Naive thymus-derived CD8-positive, alpha-beta T cell (primary cell): ENCODE measurements around the gene SAMHD1. TPM values are rescaled to one million over a fixed set of nuclear protein-coding genes. Genes with fewer than 3 reads are reported as not detected.
A peak's percentile ranks its signal among the peaks of the same experiment; 100 is the strongest.
"Not testable (repeated sequence)": the region's sequence is repeated elsewhere in the genome, so short reads cannot be mapped to it uniquely, and the experiment has no call there.

ENCODE experiments used
- ATAC-seq, 2 donors: fragments of 150-1000 bp; cut with Tn5 transposase in 1 of 2; sonication (Bioruptor Pico), chemical (Tn5 transposase) in 1 of 2; 1 replicate in 1 of 2; 2 replicates in 1 of 2; pipeline ENCODE4 v1.10.0; 2021; ENCODE audit warnings: mild to moderate bottlenecking in 2 of 2, moderate library complexity in 2 of 2
- POLR2A ChIA-PET: fragments of 350-600 bp; sonication (Branson Sonifier 250); formaldehyde crosslinking; loops from one replicate; lab custom pipeline; 2021; ENCODE audit warnings: antibody characterized with exemption; lab: Charles Lee
- DNase-seq, 10 donors: peaks; one replicate each; pipeline versions ENCODE4 v3.0.0 to v3.0.0-alpha.2; 2020 to 2022
- H3K27ac Mint-ChIP-seq, 10 donors: one replicate each; pipeline ENCODE4 v1.8.0; 2020 to 2022; ENCODE audit warnings: mild to moderate bottlenecking in 10 of 10, mixed read lengths in 10 of 10, moderate library complexity in 4 of 10, inconsistent platforms in 1 of 10
- H3K27me3 Mint-ChIP-seq, 5 donors: one replicate each; pipeline ENCODE4 v1.8.0; 2021 to 2022; ENCODE audit warnings: mixed read lengths in 5 of 5
- H3K36me3 Mint-ChIP-seq, 3 donors: one replicate each; pipeline ENCODE4 v1.8.0; 2020 to 2022; ENCODE audit warnings: mixed read lengths in 3 of 3, mild to moderate bottlenecking in 2 of 3, inconsistent platforms in 1 of 3
- H3K4me1 Mint-ChIP-seq, 4 donors: one replicate each; pipeline ENCODE4 v1.8.0; 2021 to 2022; ENCODE audit warnings: mixed read lengths in 4 of 4
- H3K4me3 Mint-ChIP-seq, 10 donors: one replicate each; pipeline ENCODE4 v1.8.0; 2020 to 2022; ENCODE audit warnings: mild to moderate bottlenecking in 10 of 10, mixed read lengths in 10 of 10, moderate library complexity in 6 of 10, inconsistent platforms in 1 of 10
- H3K9me3 Mint-ChIP-seq, 9 donors: one replicate each; pipeline ENCODE4 v1.8.0; 2020 to 2022; ENCODE audit warnings: mixed read lengths in 9 of 9, mild to moderate bottlenecking in 3 of 9, inconsistent platforms in 1 of 9, moderate library complexity in 1 of 9
- polyA plus RNA-seq, 3 donors: library from polyadenylated mRNA; unstranded; fragments of 300-500 nt; fragmentation: Illumina TruSeq; gene quantifications; one replicate each; pipeline ENCODE4 v1.2.3, GENCODE V29; 2021
- total RNA-seq, 8 experiments: library from RNA in 2 of 8; stranded (reverse) in 2 of 8; gene quantifications; one replicate each; pipeline ENCODE4 v1.2.3 and lab custom pipeline; 2021 to 2026

Gene SAMHD1
- total and polyA plus RNA-seq, 5 experiments from 2014 or later = 204 to 247 (median 219) TPM

GRCh38 chr20:36883977-36884535 lies 67.5 kb downstream of the SAMHD1 start:
- Mint-ChIP-seq H3K36me3 (peaks cover 0 to 2% (median 0%) of the 10 kb centered on the region in 3 donors), H3K9me3 (no peaks in the 10 kb centered on the region), H3K27me3 (no peaks in the 10 kb centered on the region), H3K27ac (peak overlapping the region in 6 of 10 donors; percentile 8 to 56 (median 40)), H3K4me3 (no peak overlapping the region), H3K4me1 (peaks cover 9 to 22% (median 16%) of the 10 kb centered on the region in 4 donors)
- POLR2A ChIA-PET = interaction anchor here (0.8 kb wide), 1 partner anchor 480 kb away, joined by 4 read pairs; no protein-coding TSS in a partner anchor
- no peak for ATAC-seq
- DNase-seq = no peak

GRCh38 chr20:36881888-36882287 lies 69.6 kb downstream of the SAMHD1 start:
- DNase-seq = no peak
- no peak overlapping the region for H3K4me3 Mint-ChIP-seq
- no peaks in the 10 kb centered on the region for H3K27me3 Mint-ChIP-seq
- H3K9me3 Mint-ChIP-seq = no peaks in the 10 kb centered on the region
- POLR2A ChIA-PET = interaction anchor here (0.7 kb wide), 1 partner anchor 11 kb away, joined by 3 read pairs; no protein-coding TSS in a partner anchor
- peaks cover 0 to 2% (median 0%) of the 10 kb centered on the region in 3 donors for H3K36me3 Mint-ChIP-seq
- ATAC-seq = no peak
- H3K4me1 Mint-ChIP-seq = peaks cover 7 to 15% (median 9%) of the 10 kb centered on the region in 4 donors
- no peak overlapping the region for H3K27ac Mint-ChIP-seq

- Mint-ChIP-seq H3K4me1 (peaks cover 3 to 9% (median 4%) of the 10 kb centered on the region in 4 donors), H3K36me3 (peaks cover 0 to 2% (median 0%) of the 10 kb centered on the region in 3 donors), H3K27me3 (no peaks in the 10 kb centered on the region), H3K27ac (no peak overlapping the region), H3K4me3 (no peak overlapping the region), H3K9me3 (no peaks in the 10 kb centered on the region)
- ATAC-seq (no peak), DNase-seq (no peak)
- POLR2A ChIA-PET = interaction anchor here (0.6 kb wide), 1 partner anchor 41 kb away, joined by 4 read pairs; no protein-coding TSS in a partner anchor
Observed at GRCh38 chr20:36881331-36881730, 70.2 kb downstream of the SAMHD1 start.

- ATAC-seq = no peak
- H3K9me3 Mint-ChIP-seq = no peaks in the 10 kb centered on the region
- H3K36me3 Mint-ChIP-seq = peaks cover 0 to 2% (median 0%) of the 10 kb centered on the region in 3 donors
- H3K4me3 Mint-ChIP-seq = no peak overlapping the region
- no peak for DNase-seq
- POLR2A ChIA-PET = interaction anchor here (0.6 kb wide), 1 partner anchor 41 kb away, joined by 4 read pairs; no protein-coding TSS in a partner anchor
- peaks cover 2 to 6% (median 4%) of the 10 kb centered on the region in 4 donors for H3K4me1 Mint-ChIP-seq
- H3K27ac Mint-ChIP-seq = no peak overlapping the region
- no peaks in the 10 kb centered on the region for H3K27me3 Mint-ChIP-seq
Observed at GRCh38 chr20:36880741-36881250, 70.7 kb downstream of the SAMHD1 start.

- ATAC-seq = no peak
- no peak overlapping the region for H3K27ac Mint-ChIP-seq
Observed at GRCh38 chr20:36878941-36879340, 72.6 kb downstream of the SAMHD1 start.

GRCh38 chr20:36876473-36876833 lies 75.1 kb downstream of the SAMHD1 start:
- H3K4me3 Mint-ChIP-seq = no peak overlapping the region
- ATAC-seq (no peak), DNase-seq (no peak)
- POLR2A ChIA-PET = no interaction called here
- H3K27ac Mint-ChIP-seq = peak overlapping the region in 1 of 10 donors; percentile 48
- H3K36me3 Mint-ChIP-seq = peaks cover 0 to 2% (median 0%) of the 10 kb centered on the region in 3 donors
- no peaks in the 10 kb centered on the region for H3K27me3 Mint-ChIP-seq
- no peaks in the 10 kb centered on the region for H3K9me3 Mint-ChIP-seq
- peaks cover 0 to 13% (median 0%) of the 10 kb centered on the region in 4 donors for H3K4me1 Mint-ChIP-seq

More at GRCh38 chr20:36878941-36879340, 72.6 kb downstream of the SAMHD1 start:
- DNase-seq = no peak
- no peaks in the 10 kb centered on the region for H3K9me3 Mint-ChIP-seq
- H3K4me1 Mint-ChIP-seq = peaks cover 0 to 8% (median 1%) of the 10 kb centered on the region in 4 donors
- no peaks in the 10 kb centered on the region for H3K27me3 Mint-ChIP-seq
- peaks cover 0 to 3% (median 0%) of the 10 kb centered on the region in 3 donors for H3K36me3 Mint-ChIP-seq
- no peak overlapping the region for H3K4me3 Mint-ChIP-seq
- POLR2A ChIA-PET = no interaction called here

- ATAC-seq (no peak), DNase-seq (no peak)
- POLR2A ChIA-PET = no interaction called here
- Mint-ChIP-seq H3K4me3 (no peak within 1 kb of the TSS), H3K9me3 (no peaks in the 10 kb centered on the region), H3K27me3 (no peaks in the 10 kb centered on the region), H3K4me1 (peaks cover 0 to 13% (median 0%) of the 10 kb centered on the region in 4 donors), H3K36me3 (peaks cover 0 to 2% (median 0%) of the 10 kb centered on the region in 3 donors), H3K27ac (peak within 1 kb of the TSS in 4 of 10 donors; percentile 6 to 49 (median 30))
Observed at GRCh38 chr20:36875702-36876472, 75.6 kb downstream of the SAMHD1 start, which contains the start of gene TLDC2. Gene TLDC2, plus strand, starts transcription at chr20:36876138. Its CDS starts 37 bp downstream, at chr20:36876175.

- H3K4me3 Mint-ChIP-seq, H3K36me3 Mint-ChIP-seq, DNase-seq, H3K27ac Mint-ChIP-seq, ATAC-seq, H3K27me3 Mint-ChIP-seq, H3K9me3 Mint-ChIP-seq: not testable (repeated sequence)
- peaks cover 0 to 13% (median 0%) of the 10 kb centered on the region in 4 donors for H3K4me1 Mint-ChIP-seq
- POLR2A ChIA-PET = interaction anchor here (0.6 kb wide), 1 partner anchor 1380 kb away, joined by 3 read pairs; no protein-coding TSS in a partner anchor
Observed at GRCh38 chr20:36875093-36875492, 76.4 kb downstream of the SAMHD1 start.

- ATAC-seq (no peak), DNase-seq (no peak)
- POLR2A ChIA-PET = interaction anchor here (0.5 kb wide), 1 partner anchor 11 kb away, joined by 3 read pairs; no protein-coding TSS in a partner anchor
- peaks cover 0 to 2% (median 0%) of the 10 kb centered on the region in 3 donors for H3K36me3 Mint-ChIP-seq
- H3K4me3 Mint-ChIP-seq = no peak overlapping the region
- no peaks in the 10 kb centered on the region for H3K27me3 Mint-ChIP-seq
- no peak overlapping the region for H3K27ac Mint-ChIP-seq
- H3K4me1 Mint-ChIP-seq = peaks cover 0 to 13% (median 0%) of the 10 kb centered on the region in 4 donors
- no peaks in the 10 kb centered on the region for H3K9me3 Mint-ChIP-seq
Observed at GRCh38 chr20:36873498-36874189, 77.9 kb downstream of the SAMHD1 start.

GRCh38 chr20:36872852-36873251 lies 78.7 kb downstream of the SAMHD1 start:
- Mint-ChIP-seq H3K27me3 (no peaks in the 10 kb centered on the region), H3K9me3 (no peaks in the 10 kb centered on the region), H3K36me3 (peaks cover 0 to 2% (median 0%) of the 10 kb centered on the region in 3 donors), H3K4me1 (peaks cover 0 to 13% (median 0%) of the 10 kb centered on the region in 4 donors), H3K4me3 (peak overlapping the region in 1 of 10 donors; percentile 33), H3K27ac (peak overlapping the region in 2 of 10 donors; percentile 65)
- ATAC-seq (no peak), DNase-seq (no peak)
- POLR2A ChIA-PET = interaction anchor here (0.5 kb wide), 1 partner anchor 10 kb away, joined by 3 read pairs; no protein-coding TSS in a partner anchor

- peaks cover 0 to 2% (median 0%) of the 10 kb centered on the region in 3 donors for H3K36me3 Mint-ChIP-seq
- no peak overlapping the region for H3K27ac Mint-ChIP-seq
- DNase-seq (no peak), ATAC-seq (no peak)
- POLR2A ChIA-PET = no interaction called here
- no peaks in the 10 kb centered on the region for H3K9me3 Mint-ChIP-seq
- no peak overlapping the region for H3K4me3 Mint-ChIP-seq
- peaks cover 0 to 17% (median 0%) of the 10 kb centered on the region in 4 donors for H3K4me1 Mint-ChIP-seq
- no peaks in the 10 kb centered on the region for H3K27me3 Mint-ChIP-seq
Observed at GRCh38 chr20:36871640-36872570, 79.6 kb downstream of the SAMHD1 start.
